Measurements from ENCODE around the gene NKAIN4.

GRCh38 chr20:63261060-63261794 is 7.0 kb upstream of the NKAIN4 start:
- no peak for TF ChIP-seq YY1 (IDR thresholded peaks at IDR 0.05; ENCODE audit: low read depth)
- TF ChIP-seq RAD21 (IDR thresholded peaks at IDR 0.05; ENCODE audit: low read depth): no peak
- TF ChIP-seq TAF1 (IDR thresholded peaks at IDR 0.05; ENCODE audit: low read depth): no peak
- no peak for TF ChIP-seq EP300 (IDR thresholded peaks at IDR 0.05; ENCODE audit: borderline replicate concordance)
- TF ChIP-seq CREB1 (IDR thresholded peaks at IDR 0.05; ENCODE audit: low read depth): no peak
